K562 (cell line): ENCODE data around the gene POR.

Experiments
- DPF2 ChIP-seq: fragments of 450-650 bp; IDR thresholded peaks from 2 replicates; pipeline ENCODE4 v1.6.1; 2016
- EZH2 ChIP-seq: IDR thresholded peaks from 2 replicates; pipeline ENCODE4 v1.6.1; 2012; ENCODE audit warnings: low read depth, mild to moderate bottlenecking, inconsistent platforms, low read length, borderline replicate concordance
- KDM1A ChIP-seq, 2 experiments: fragments of 450-650 bp; IDR thresholded peaks; 2 replicates each; pipeline ENCODE4 v1.6.1; 2016; ENCODE audit warnings: mild to moderate bottlenecking in 2 of 2
- ZNF561 ChIP-seq: fragments of 450-650 bp; formaldehyde crosslinking; conservative IDR thresholded peaks from 2 replicates; pipeline ENCODE4 v1.4.0; 2020; ENCODE audit warnings: mild to moderate bottlenecking, moderate library complexity
- TF ChIP-seq, protein P1 (sequence below): sonication (generic); formaldehyde crosslinking; IDR thresholded peaks from 2 replicates; pipeline ENCODE4 v1.8.1; 2023; ENCODE audit warnings: mild to moderate bottlenecking, missing genetic modification reagents

DNA sequence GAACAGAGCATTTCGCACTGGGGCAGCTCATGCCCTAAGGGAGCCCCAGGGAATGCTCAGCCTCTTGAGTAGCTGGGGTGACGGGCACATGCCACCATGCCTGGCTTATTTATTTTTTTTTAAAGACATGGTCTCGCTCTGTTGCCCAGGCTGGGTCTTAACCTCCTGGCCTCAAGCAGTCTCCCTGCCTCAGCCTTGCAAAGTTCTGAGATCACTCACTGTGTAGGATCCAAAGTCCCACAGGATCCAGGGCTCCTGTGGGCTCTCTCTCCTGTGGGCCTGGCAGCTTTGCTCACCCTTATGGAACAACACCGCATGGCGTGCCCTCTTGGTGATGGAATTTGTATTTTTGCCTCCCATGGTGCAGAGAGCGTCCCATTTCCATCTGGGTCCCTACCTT lies 45.4 kb downstream of the POR start:
- TF ChIP-seq ZNF561 (CRISPR knock-in tag): no peak
- TF ChIP-seq EZH2: no peak
- TF ChIP-seq, protein P1, sequence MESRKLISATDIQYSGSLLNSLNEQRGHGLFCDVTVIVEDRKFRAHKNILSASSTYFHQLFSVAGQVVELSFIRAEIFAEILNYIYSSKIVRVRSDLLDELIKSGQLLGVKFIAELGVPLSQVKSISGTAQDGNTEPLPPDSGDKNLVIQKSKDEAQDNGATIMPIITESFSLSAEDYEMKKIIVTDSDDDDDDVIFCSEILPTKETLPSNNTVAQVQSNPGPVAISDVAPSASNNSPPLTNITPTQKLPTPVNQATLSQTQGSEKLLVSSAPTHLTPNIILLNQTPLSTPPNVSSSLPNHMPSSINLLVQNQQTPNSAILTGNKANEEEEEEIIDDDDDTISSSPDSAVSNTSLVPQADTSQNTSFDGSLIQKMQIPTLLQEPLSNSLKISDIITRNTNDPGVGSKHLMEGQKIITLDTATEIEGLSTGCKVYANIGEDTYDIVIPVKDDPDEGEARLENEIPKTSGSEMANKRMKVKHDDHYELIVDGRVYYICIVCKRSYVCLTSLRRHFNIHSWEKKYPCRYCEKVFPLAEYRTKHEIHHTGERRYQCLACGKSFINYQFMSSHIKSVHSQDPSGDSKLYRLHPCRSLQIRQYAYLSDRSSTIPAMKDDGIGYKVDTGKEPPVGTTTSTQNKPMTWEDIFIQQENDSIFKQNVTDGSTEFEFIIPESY (CRISPR knock-in tag): no peak
- no peak for TF ChIP-seq KDM1A (IDR thresholded peaks at IDR 0.05)
- TF ChIP-seq DPF2: no peak
